ENCODE data around the gene VN1R5. TPM values are rescaled to one million over a fixed set of nuclear protein-coding genes. Genes with fewer than 3 reads are reported as not detected.
"Not testable (repeated sequence)": the region's sequence is repeated elsewhere in the genome, so short reads cannot be mapped to it uniquely, and the experiment has no call there.

VN1R5 gene
- not detected in 2 replicates for polyA plus RNA-seq (2013)

- no CpG with 5 or more reads among the region's 1 CpG for WGBS (ENCODE audit: extremely low coverage, insufficient coverage, insufficient read length)
- H3K27me3 ChIP-seq (ENCODE audit: insufficient read depth, low read length); H2AFZ ChIP-seq (ENCODE audit: insufficient read depth, low read length, poor library complexity); H4K8ac ChIP-seq (ENCODE audit: low read depth, low read length); H3K27ac ChIP-seq (ENCODE audit: low read depth, low read length); H3K4me2 ChIP-seq (ENCODE audit: low read length); H3K79me2 ChIP-seq (ENCODE audit: control insufficient read depth, insufficient read depth, low read length, poor library complexity); H4K91ac ChIP-seq (ENCODE audit: low read depth, low read length); H2BK5ac ChIP-seq (ENCODE audit: low read depth, low read length, poor library complexity); H3K79me1 ChIP-seq (ENCODE audit: low read length); H2BK120ac ChIP-seq (ENCODE audit: insufficient read depth, low read length, poor library complexity); H3K4ac ChIP-seq (ENCODE audit: low read depth, low read length); DNase-seq; H3K23ac ChIP-seq (ENCODE audit: low read length); H3K4me1 ChIP-seq (ENCODE audit: control insufficient read depth in 1 of 2, insufficient read depth in 2 of 2, low read length in 2 of 2); H3K9me3 ChIP-seq (ENCODE audit: insufficient read depth, low read depth, low read length); H2BK12ac ChIP-seq (ENCODE audit: low read length); H3K9ac ChIP-seq (ENCODE audit: low read length); H4K12ac ChIP-seq (ENCODE audit: low read depth, low read length); H3K18ac ChIP-seq (ENCODE audit: low read length); H2AK5ac ChIP-seq (ENCODE audit: low read length); H3K14ac ChIP-seq (ENCODE audit: low read length); H3K36me3 ChIP-seq (ENCODE audit: control insufficient read depth in 1 of 2, insufficient read depth in 2 of 2, low read length in 2 of 2); H3K4me3 ChIP-seq (ENCODE audit: low read depth, low read length): not testable (repeated sequence)
Measured at GRCh38 chr1:247255772-247256171, at the start of gene VN1R5. TSS of gene VN1R5 (plus strand) at chr1:247256072.

GRCh38 chr1:247209396-247209795 is 46.5 kb upstream of the VN1R5 start:
- Histone ChIP-seq H2BK12ac (ENCODE audit: low read length) (no peak overlapping the region), H3K14ac (ENCODE audit: low read length) (no peak overlapping the region), H2BK120ac (ENCODE audit: insufficient read depth, low read length, poor library complexity) (no peak overlapping the region), H3K4me1 (ENCODE audit: control insufficient read depth in 1 of 2, insufficient read depth in 2 of 2, low read length in 2 of 2) (peaks cover 8 to 11% of the 10 kb centered on the region in 2 experiments), H2AFZ (ENCODE audit: insufficient read depth, low read length, poor library complexity) (no peak overlapping the region), H3K27me3 (ENCODE audit: insufficient read depth, low read length) (no peaks in the 10 kb centered on the region), H3K23ac (ENCODE audit: low read length) (no peak overlapping the region), H3K79me1 (ENCODE audit: low read length) (peaks cover 6% of the 10 kb centered on the region), H3K79me2 (ENCODE audit: control insufficient read depth, insufficient read depth, low read length, poor library complexity) (peaks cover 14% of the 10 kb centered on the region), H3K4me2 (ENCODE audit: low read length) (peak overlapping the region; percentile 59), H3K9ac (ENCODE audit: low read length) (no peak overlapping the region), H3K9me3 (ENCODE audit: insufficient read depth, low read depth, low read length) (no peaks in the 10 kb centered on the region), H3K4ac (ENCODE audit: low read depth, low read length) (peak overlapping the region; percentile 9), H4K91ac (ENCODE audit: low read depth, low read length) (no peak overlapping the region), H4K12ac (ENCODE audit: low read depth, low read length) (no peak overlapping the region), H3K27ac (ENCODE audit: low read depth, low read length) (no peak overlapping the region), H2AK5ac (ENCODE audit: low read length) (no peak overlapping the region), H3K36me3 (ENCODE audit: control insufficient read depth in 1 of 2, insufficient read depth in 2 of 2, low read length in 2 of 2) (peaks cover 6 to 10% of the 10 kb centered on the region in 2 experiments), H2BK5ac (ENCODE audit: low read depth, low read length, poor library complexity) (no peak overlapping the region), H3K18ac (ENCODE audit: low read length) (no peak overlapping the region), H3K4me3 (ENCODE audit: low read depth, low read length) (no peak overlapping the region), H4K8ac (ENCODE audit: low read depth, low read length) (no peak overlapping the region)
- no CpG with 5 or more reads among the region's 2 CpGs for WGBS (ENCODE audit: extremely low coverage, insufficient coverage, insufficient read length)
- DNase-seq: no peak

- Histone ChIP-seq H3K4me1 (ENCODE audit: control insufficient read depth in 1 of 2, insufficient read depth in 2 of 2, low read length in 2 of 2) (peaks cover 6 to 8% of the 10 kb centered on the region in 2 experiments), H3K36me3 (ENCODE audit: control insufficient read depth in 1 of 2, insufficient read depth in 2 of 2, low read length in 2 of 2) (peaks cover 6 to 10% of the 10 kb centered on the region in 2 experiments), H3K18ac (ENCODE audit: low read length) (peak overlapping the region; percentile 83), H3K79me1 (ENCODE audit: low read length) (peaks cover 6% of the 10 kb centered on the region), H2BK5ac (ENCODE audit: low read depth, low read length, poor library complexity) (peak overlapping the region; percentile 82), H4K12ac (ENCODE audit: low read depth, low read length) (peak overlapping the region; percentile 81), H2AK5ac (ENCODE audit: low read length) (no peak overlapping the region), H3K4me3 (ENCODE audit: low read depth, low read length) (peak overlapping the region; percentile 88), H3K9me3 (ENCODE audit: insufficient read depth, low read depth, low read length) (no peaks in the 10 kb centered on the region), H3K79me2 (ENCODE audit: control insufficient read depth, insufficient read depth, low read length, poor library complexity) (peaks cover 14% of the 10 kb centered on the region), H3K27me3 (ENCODE audit: insufficient read depth, low read length) (no peaks in the 10 kb centered on the region), H3K4ac (ENCODE audit: low read depth, low read length) (peak overlapping the region; percentile 64), H3K27ac (ENCODE audit: low read depth, low read length) (peak overlapping the region; percentile 86), H4K91ac (ENCODE audit: low read depth, low read length) (peak overlapping the region; percentile 78), H3K4me2 (ENCODE audit: low read length) (peak overlapping the region; percentile 59), H3K23ac (ENCODE audit: low read length) (no peak overlapping the region), H3K14ac (ENCODE audit: low read length) (peak overlapping the region; percentile 62), H2BK120ac (ENCODE audit: insufficient read depth, low read length, poor library complexity) (no peak overlapping the region), H2AFZ (ENCODE audit: insufficient read depth, low read length, poor library complexity) (no peak overlapping the region), H4K8ac (ENCODE audit: low read depth, low read length) (peak overlapping the region; percentile 82), H2BK12ac (ENCODE audit: low read length) (no peak overlapping the region), H3K9ac (ENCODE audit: low read length) (peak overlapping the region; percentile 81)
- DNase-seq: peak in 1 of 2 donors; percentile 6
- no CpG with 5 or more reads among the region's 5 CpGs for WGBS (ENCODE audit: extremely low coverage, insufficient coverage, insufficient read length)
Measured at GRCh38 chr1:247210062-247210375, 45.9 kb upstream of the VN1R5 start.

DNA sequence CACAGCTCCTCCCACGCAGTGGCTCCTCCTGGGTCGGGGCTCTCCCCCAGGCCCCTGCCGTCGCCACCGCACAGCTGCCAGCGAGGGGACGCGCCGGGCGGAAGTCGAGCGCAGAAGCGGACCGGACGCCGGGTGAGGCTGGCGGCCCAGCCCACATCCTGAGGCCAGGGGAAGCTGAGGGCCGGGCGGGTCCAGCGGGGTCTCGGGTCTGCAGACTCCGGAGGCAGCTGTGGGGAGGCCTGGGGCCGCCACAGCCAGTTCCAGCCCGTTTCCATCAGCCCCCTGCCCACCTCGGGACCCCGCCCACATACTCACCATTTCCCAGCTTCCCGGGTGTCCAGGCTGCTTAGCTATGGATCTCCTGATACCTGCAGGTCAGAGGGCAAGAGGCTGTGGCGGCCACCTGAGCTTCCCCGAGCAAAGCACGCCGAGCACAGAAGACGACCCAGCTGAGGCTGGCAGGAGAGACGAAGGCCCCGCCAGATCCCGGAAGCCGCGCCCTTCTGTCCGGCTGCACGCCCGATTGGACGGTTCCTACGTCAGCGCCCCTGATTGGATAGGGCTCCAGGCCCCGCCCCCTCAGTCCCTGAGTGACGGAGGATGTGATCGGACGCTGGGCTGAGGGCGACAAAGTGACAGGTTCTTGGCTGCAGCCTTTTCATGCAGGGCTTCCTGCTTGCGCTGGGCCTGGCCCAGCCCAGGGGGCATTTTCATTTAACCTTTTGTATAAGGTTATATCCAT is 45.3 kb upstream of the VN1R5 start:
- Histone ChIP-seq H2BK120ac (ENCODE audit: insufficient read depth, low read length, poor library complexity) (peak overlapping the region; percentile 34), H3K14ac (ENCODE audit: low read length) (peak overlapping the region; percentile 62), H3K36me3 (ENCODE audit: control insufficient read depth in 1 of 2, insufficient read depth in 2 of 2, low read length in 2 of 2) (peaks cover 6 to 10% of the 10 kb centered on the region in 2 experiments), H3K79me1 (ENCODE audit: low read length) (peaks cover 6% of the 10 kb centered on the region), H3K4ac (ENCODE audit: low read depth, low read length) (peak overlapping the region; percentile 64), H3K9ac (ENCODE audit: low read length) (peak overlapping the region; percentile 81), H2AK5ac (ENCODE audit: low read length) (peak overlapping the region; percentile 7), H3K23ac (ENCODE audit: low read length) (no peak overlapping the region), H4K12ac (ENCODE audit: low read depth, low read length) (peak overlapping the region; percentile 81), H4K8ac (ENCODE audit: low read depth, low read length) (peak overlapping the region; percentile 82), H3K27ac (ENCODE audit: low read depth, low read length) (peak overlapping the region; percentile 86), H3K4me1 (ENCODE audit: control insufficient read depth in 1 of 2, insufficient read depth in 2 of 2, low read length in 2 of 2) (peaks cover 6 to 8% of the 10 kb centered on the region in 2 experiments), H3K18ac (ENCODE audit: low read length) (peak overlapping the region; percentile 83), H3K4me3 (ENCODE audit: low read depth, low read length) (peak overlapping the region; percentile 88), H3K27me3 (ENCODE audit: insufficient read depth, low read length) (no peaks in the 10 kb centered on the region), H2AFZ (ENCODE audit: insufficient read depth, low read length, poor library complexity) (peak overlapping the region; percentile 69), H3K4me2 (ENCODE audit: low read length) (peak overlapping the region; percentile 59), H2BK5ac (ENCODE audit: low read depth, low read length, poor library complexity) (peak overlapping the region; percentile 82), H4K91ac (ENCODE audit: low read depth, low read length) (peak overlapping the region; percentile 78), H2BK12ac (ENCODE audit: low read length) (no peak overlapping the region), H3K79me2 (ENCODE audit: control insufficient read depth, insufficient read depth, low read length, poor library complexity) (peaks cover 14% of the 10 kb centered on the region), H3K9me3 (ENCODE audit: insufficient read depth, low read depth, low read length) (no peaks in the 10 kb centered on the region)
- WGBS (ENCODE audit: extremely low coverage, insufficient coverage, insufficient read length): no CpG with 5 or more reads among the region's 49 CpGs
- DNase-seq: peak; percentile 98
